GM21360 (cell line): Measurements from ENCODE around the gene FAM163B.

Experiments used
- ATAC-seq: cut with Tn5 transposase; IDR thresholded peaks from one replicate; pipeline ENCODE4 v1.9.1; 2021; ENCODE audit warnings: mild to moderate bottlenecking, moderate library complexity; ENCODE audit not compliant: unreplicated experiment

The FAM163B gene

DNA sequence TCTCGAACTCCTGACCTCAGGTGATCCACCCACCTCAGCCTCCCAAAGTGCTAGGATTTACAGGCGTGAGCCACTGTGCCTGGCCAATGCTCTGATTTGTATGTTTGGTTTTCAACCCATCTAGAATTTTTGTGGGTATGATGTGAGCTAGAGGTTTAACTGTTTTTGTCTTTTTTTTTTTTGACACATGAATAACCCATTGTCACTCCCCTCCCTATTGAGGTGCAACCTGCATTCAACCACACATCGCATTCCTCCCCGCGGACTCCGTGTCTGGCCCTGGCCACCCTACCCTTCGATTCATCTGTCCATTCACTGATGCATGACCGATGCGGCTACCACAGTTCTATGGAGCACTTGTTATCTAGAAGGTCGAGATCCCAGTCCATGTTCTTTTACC lies 9.5 kb upstream of the FAM163B start:
- no peak for ATAC-seq

GRCh38 chr9:133616643-133617405 lies 7.6 kb upstream of the FAM163B start:
- ATAC-seq, result no peak

DNA sequence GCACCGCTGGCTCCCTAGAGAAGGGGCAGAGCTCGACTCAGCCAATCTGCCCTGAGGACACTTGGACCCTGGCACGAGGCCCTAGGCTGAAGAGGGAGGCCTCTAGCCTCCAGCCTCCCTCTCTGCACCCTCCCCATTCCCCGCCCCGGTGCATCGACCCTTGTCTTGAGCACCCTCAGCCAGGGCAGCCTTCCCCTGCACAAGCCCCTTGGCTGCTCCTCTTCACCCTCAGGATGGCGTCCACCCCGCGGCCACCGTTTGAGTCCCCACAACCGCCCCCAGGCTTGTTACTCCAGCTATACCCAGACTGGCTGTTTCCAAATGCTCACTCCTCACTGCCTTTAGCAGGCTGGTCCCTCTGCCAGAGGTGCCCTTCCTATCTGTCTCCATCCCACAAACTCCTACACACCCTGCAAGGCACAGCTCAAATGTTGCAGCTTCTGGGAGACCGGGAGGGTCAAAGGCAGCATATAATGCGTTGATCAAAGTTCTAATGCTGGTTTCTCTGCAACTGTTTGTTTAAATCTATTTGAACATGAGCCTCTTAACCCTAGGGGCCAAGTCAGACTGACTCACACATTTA lies 6.5 kb upstream of the FAM163B start:
- ATAC-seq, result no peak

GRCh38 chr9:133615186-133615585 lies 6.0 kb upstream of the FAM163B start:
- no peak for ATAC-seq

DNA sequence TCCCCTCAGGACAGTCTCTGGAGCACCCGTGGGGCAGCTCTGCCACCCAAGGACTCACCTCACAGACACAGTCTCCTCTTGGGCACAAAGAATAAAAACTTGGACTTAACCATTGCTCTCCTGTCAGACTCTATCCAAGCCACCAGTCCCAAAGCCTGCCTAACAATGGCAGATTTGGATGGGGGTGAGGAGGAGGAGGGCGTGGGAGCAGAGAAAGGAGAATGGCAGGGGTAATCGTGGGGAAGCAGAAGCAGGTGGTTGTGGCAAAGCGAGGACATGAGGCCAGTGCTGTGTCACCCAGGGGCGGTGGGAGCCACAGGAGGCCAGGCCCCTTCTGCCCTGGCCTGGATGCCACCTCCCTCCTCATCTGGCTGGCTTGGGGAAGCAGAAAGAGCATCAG lies 5.5 kb upstream of the FAM163B start:
- no peak for ATAC-seq

GRCh38 chr9:133614056-133614455 lies 4.9 kb upstream of the FAM163B start:
- ATAC-seq, result no peak

GRCh38 chr9:133613432-133613831 lies 4.2 kb upstream of the FAM163B start:
- no peak for ATAC-seq

DNA sequence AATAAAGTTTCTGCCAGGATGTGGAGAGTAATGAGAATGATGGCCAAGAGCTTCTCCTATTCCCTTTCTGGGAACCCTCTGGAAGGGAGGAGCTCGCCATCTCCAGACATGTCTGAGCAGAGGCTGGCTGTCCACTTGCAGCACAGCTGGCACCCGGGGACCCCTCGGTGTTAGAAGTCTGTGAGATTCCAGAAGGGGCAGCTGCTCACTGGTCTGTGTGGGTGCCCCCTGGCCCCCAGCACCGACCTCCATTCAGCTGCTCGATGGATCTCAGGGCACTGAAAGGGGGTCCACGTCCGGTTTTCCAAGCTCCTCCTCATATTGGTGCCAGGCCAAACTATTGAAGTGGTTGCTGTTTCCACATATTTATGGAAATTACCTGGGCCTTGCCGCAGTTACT lies 3.6 kb upstream of the FAM163B start:
- ATAC-seq, result no peak

- no peak for ATAC-seq
Measured at GRCh38 chr9:133612051-133612450, 2.9 kb upstream of the FAM163B start.

DNA sequence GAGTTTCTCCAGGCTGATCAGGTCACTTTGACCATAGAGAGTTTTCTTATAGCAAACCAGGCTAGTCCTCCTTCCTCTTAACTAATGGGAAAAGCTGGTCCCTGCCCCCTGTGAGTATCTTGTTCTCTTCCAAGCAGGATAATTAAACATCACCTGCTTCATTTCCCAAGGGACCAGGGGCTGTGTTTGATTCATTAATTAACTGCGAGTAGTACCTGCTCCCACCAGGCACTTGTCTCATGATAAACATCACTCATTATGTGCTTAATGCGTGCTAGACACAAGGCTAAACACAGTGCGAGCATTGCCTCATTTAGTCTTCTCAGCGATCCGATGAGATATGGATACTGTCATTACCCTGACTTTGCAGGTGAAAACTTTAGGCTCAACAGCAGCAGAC lies 1.7 kb upstream of the FAM163B start:
- no peak for ATAC-seq

DNA sequence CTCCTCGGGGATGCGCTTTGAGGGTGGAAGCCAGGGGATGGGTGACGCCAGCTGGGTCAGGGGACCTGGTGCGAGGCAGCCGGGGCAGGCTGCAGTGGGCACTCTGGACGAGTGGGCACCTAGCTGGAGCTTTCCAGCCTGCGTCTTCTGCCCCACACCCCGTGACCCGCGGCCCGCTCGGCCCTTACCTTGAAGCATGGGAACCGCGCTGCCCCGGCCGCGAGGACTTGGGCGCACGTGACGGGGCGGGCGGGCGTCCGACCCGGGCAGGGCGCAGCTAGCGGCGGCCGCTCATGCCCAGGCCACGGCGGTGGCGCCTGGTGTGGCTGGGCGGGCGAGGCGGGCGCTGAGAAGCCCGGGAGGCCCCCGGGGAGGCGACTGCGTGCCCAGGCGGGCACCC lies 300 bp downstream of the FAM163B start:
- ATAC-seq, result no peak

- no peak for ATAC-seq
Measured at GRCh38 chr9:133608382-133608781, 807 bp downstream of the FAM163B start.

GRCh38 chr9:133607976-133608375 lies 1.2 kb downstream of the FAM163B start:
- no peak for ATAC-seq

DNA sequence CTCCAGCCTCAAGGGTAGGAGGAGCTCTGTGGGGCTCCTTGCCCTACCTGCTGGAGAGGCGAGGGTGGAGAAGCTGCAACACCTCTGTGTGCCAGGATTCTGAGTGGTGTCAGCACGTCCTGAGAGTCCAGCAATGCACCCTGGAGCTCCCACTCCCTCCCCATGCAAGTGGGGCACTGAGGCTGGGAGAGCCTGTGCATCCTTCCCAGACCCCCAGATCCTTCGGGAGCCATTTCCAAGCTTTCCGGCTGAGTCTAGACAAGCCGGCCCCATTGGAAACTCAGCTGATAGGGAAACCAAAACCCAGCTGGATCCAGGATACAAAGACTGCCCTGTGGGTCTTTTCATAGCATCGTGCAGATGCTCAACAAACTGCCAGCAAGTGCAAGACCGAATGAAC lies 1.8 kb downstream of the FAM163B start:
- no peak for ATAC-seq

DNA sequence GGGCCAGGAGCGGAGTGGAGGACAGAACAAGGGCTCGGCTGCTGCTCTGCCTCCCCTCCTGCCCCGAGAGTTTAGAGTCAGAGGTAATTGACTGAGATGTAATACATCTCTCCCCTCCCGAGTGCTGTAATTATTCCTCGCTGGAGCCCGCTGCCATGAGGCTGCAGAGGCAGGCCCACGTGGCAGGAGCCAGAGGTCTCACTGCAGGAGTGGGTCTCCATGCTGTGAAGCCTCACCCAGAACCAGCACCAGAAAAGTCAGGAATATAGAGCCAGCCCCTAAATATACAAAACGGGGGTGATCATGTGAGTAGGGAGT lies 2.5 kb downstream of the FAM163B start:
- ATAC-seq, result no peak

DNA sequence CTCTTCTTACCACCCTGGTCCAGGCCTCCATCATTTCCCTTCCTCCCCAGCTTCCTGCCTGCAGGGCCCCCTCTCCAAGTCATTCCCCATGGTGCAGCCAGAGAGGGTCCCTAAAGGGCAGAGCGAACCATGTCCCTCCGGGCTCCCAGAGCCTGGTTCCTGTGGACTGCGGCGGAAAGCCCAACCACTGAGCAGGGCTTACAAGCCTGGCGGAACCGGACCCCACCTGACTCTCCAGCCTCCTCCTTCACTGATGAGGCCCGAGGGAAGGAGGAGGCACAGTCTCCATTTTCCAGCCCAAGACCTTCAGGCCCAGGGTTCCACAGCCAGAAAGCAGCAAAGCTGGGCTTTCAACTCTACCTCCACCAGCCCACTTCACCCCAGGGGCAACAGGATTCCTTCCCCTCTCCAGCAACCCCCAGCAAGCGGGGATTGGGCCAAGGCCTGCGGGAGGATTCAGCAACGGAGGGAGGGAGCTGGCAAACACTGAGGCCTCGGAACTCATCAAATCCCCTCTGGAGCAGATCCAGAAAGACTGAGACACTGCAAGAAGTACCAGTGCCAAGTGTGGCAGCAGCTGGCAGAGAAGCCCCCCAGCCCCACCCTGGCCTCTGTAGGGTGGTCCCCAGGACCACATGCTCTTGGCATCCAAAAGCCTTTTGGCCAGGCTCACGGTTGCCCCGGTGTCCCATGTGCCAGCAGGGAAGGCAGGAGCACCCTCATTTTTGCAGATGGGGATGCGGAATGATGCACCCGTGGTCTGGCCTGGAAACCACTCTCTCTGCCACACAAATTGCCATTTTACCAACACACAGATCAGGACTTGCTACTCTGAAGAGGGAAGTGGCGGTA lies 3.1 kb downstream of the FAM163B start:
- no peak for ATAC-seq

DNA sequence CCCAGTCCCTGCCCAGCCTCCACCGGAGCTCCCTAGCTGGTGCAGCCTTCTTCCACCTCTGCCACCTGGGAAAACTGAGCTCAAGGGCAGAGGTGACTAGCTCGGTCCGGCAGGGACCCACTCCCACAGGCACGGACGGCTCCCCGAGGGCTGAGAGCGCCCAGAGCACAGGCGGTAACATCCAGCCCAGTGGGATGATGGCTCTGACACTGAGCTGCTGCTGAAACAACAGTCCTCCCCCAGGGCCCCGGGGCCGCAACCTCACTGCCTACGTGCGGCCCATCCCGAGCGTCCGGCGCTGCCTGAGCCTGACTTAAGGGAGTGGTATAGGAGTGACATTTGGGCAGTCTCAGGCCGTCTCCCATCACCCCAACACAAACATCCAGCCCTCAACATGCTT lies 3.7 kb downstream of the FAM163B start:
- no peak for ATAC-seq

DNA sequence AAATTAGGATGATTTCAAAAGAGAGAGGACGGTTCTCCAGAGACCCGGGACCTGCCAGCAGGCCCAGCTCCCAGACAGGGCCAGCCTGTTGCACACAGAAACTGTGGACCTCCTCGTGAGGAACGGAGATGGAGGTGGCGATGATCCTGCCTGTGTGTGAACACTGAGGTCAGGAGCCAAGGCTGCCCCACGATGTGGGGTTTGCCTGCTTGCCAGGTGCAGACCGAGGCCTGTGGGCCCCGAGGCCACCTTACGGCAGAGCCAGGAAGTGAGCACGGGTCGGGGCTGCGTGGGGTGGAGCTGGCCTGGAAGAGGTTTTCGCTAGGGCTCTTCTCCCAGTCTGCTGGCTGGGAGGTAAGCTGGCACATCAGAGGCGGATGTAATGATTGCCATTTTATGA lies 4.3 kb downstream of the FAM163B start:
- no peak for ATAC-seq

DNA sequence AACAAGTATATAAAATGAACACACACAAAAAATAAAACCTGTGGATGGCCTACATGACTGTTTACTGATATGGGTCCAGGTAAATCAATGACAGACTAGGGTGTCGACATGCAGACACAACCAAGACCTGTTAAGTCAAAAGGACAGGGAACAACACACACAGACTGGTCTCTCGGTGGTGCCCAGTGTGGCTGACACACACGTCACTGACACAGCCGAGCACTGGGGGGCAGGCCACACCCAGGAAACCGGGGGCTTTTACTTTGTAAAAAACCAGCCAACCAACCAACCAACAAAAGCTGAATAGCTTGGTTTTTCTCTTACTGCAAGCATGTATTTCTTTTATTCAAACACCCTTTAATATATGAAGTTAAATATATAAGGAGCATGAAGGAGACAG lies 5.0 kb downstream of the FAM163B start:
- no peak for ATAC-seq

DNA sequence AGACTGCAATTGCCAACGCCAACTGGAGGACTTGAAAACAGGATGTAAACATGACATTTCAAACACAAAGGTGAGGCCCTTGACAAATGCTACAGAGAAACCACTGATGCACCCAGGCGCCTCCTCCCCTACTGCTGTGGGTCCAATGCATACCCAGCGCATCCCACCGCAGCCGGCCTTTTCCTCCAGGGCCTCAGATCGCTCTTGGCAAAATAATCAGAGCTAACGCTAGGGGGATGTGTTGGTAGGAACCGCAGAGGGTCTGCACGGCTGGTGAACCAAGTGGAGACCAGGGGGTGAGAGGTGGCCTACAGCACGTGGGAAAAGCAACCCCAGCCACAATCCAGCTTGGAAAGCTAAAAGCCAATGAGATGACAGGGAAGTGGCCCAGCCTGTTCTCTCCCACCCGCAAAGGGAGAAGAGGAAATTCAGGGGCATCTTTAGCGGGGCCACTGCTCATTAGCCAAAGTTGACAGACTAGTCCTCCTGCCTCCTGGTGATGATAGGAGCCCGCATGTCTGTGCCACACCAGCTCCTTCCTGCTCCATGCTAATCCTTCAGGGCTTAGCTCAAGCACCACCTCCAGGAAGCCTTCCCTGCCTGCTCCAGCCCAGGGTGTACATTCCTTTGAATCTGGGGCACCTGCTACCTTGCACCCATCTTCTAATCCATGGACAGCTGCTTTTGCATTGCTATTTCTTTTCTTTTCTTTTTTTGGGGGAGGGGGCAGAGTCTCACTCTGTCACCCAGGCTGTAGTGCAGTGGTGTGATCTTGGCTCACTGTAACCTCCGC lies 5.9 kb downstream of the FAM163B start:
- no peak for ATAC-seq

DNA sequence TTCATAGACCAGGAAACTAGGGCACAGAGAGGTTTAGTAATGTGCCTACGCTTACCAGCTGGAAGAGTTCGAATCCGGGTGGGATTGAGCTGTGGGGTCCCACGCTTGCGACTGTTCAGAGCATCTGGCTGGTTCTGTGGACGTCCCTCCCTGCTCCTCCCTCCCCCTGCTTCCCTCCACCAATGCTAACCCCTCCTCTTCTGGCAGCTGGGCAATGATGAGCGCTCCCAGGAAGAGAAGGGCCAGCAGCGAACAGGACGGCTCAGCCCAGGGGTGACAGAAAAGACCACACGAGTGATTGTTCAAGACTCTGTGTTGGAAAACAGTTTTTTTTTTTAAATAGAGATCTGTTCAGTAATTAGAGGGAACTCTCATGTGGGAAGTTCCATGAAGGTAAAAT lies 6.9 kb downstream of the FAM163B start:
- no peak for ATAC-seq
